Measurements from ENCODE around the gene GLIS1. TPM values are rescaled to one million over a fixed set of nuclear protein-coding genes. Genes with fewer than 3 reads are reported as not detected.

Gene GLIS1
- total and polyA plus RNA-seq, 8 donors = 0.20 to 4.8 (median 0.55) TPM; not detected in 1

- intact Hi-C loops (cut with DNase I; ENCODE audit: low total_unique reads) = no loop called here
- no peak for TF ChIP-seq EP300 (IDR thresholded peaks at IDR 0.05)
- TF ChIP-seq CTCF (IDR thresholded peaks at IDR 0.05) = no peak
- no peak for TF ChIP-seq POLR2AphosphoS5 (IDR thresholded peaks at IDR 0.05)
- TF ChIP-seq POLR2A (IDR thresholded peaks at IDR 0.05) = no peak
- Histone ChIP-seq H3K9me3 (no peaks in the 10 kb centered on the region), H3K4me3 (no peak overlapping the region), H3K27me3 (peaks cover 0 to 8% (median 0%) of the 10 kb centered on the region in 3 donors), H3K4me1 (peaks cover 0 to 6% (median 2%) of the 10 kb centered on the region in 4 donors), H3K36me3 (no peaks in the 10 kb centered on the region), H3K27ac (no peak overlapping the region)
- WGBS, 5 donors = 83 to 84% (median 84%) methylated on average over 24 of the region's 24 CpGs
- no peak for DNase-seq
These were observed 194.9 kb downstream of the GLIS1 start for GRCh38 chr1:53543778-53544695.

- H3K9me3 ChIP-seq = no peaks in the 10 kb centered on the region
- H3K4me3 ChIP-seq = no peak overlapping the region
- TF ChIP-seq POLR2AphosphoS5 (IDR thresholded peaks at IDR 0.05) = no peak
- TF ChIP-seq POLR2A (IDR thresholded peaks at IDR 0.05) = no peak
- no peak for TF ChIP-seq EP300 (IDR thresholded peaks at IDR 0.05)
- TF ChIP-seq CTCF (IDR thresholded peaks at IDR 0.05) = no peak
- H3K4me1 ChIP-seq = peaks cover 0 to 6% (median 2%) of the 10 kb centered on the region in 4 donors
- intact Hi-C loops (cut with DNase I; ENCODE audit: low total_unique reads) = no loop called here
- H3K27ac ChIP-seq = no peak overlapping the region
- H3K27me3 ChIP-seq = peaks cover 0 to 8% (median 0%) of the 10 kb centered on the region in 3 donors
- H3K36me3 ChIP-seq = no peaks in the 10 kb centered on the region
- no peak for DNase-seq
- 75 to 90% (median 87%) methylated on average over 14 of the region's 14 CpGs for WGBS, 5 donors
These were observed 195.7 kb downstream of the GLIS1 start for GRCh38 chr1:53543130-53543777.

GRCh38 chr1:53542551-53542950, 196.4 kb downstream of the GLIS1 start:
- intact Hi-C loops (cut with DNase I; ENCODE audit: low total_unique reads) = no loop called here
- no peaks in the 10 kb centered on the region for H3K36me3 ChIP-seq
- TF ChIP-seq POLR2A (IDR thresholded peaks at IDR 0.05) (no peak), POLR2AphosphoS5 (IDR thresholded peaks at IDR 0.05) (no peak), EP300 (IDR thresholded peaks at IDR 0.05) (no peak), CTCF (IDR thresholded peaks at IDR 0.05) (no peak)
- H3K27ac ChIP-seq = peak overlapping the region in 1 of 5 donors; percentile 60
- no peaks in the 10 kb centered on the region for H3K9me3 ChIP-seq
- H3K4me3 ChIP-seq = no peak overlapping the region
- peaks cover 0 to 6% (median 2%) of the 10 kb centered on the region in 4 donors for H3K4me1 ChIP-seq
- no peak for DNase-seq
- H3K27me3 ChIP-seq = peaks cover 0 to 8% (median 0%) of the 10 kb centered on the region in 3 donors
- 67 to 81% (median 80%) methylated on average over 4 to 5 of the region's 5 CpGs for WGBS, 5 donors

GRCh38 chr1:53541761-53542550, 197.0 kb downstream of the GLIS1 start:
- no peaks in the 10 kb centered on the region for H3K36me3 ChIP-seq
- WGBS, 5 donors = 72 to 85% (median 76%) methylated on average over 15 of the region's 15 CpGs
- no peaks in the 10 kb centered on the region for H3K9me3 ChIP-seq
- H3K4me1 ChIP-seq = peaks cover 0 to 6% (median 2%) of the 10 kb centered on the region in 4 donors
- peak overlapping the region in 4 of 5 donors; percentile 14 to 60 (median 42) for H3K27ac ChIP-seq
- no peak for DNase-seq
- peaks cover 0 to 8% (median 0%) of the 10 kb centered on the region in 3 donors for H3K27me3 ChIP-seq
- TF ChIP-seq CTCF (IDR thresholded peaks at IDR 0.05) = peak in 1 of 7 experiments; percentile 12
- TF ChIP-seq POLR2A (IDR thresholded peaks at IDR 0.05) = no peak
- no peak overlapping the region for H3K4me3 ChIP-seq
- intact Hi-C loops (cut with DNase I; ENCODE audit: low total_unique reads) = no loop called here

All from stomach (tissue), 9 donors.